T-helper 1 cell (primary cell): ENCODE results near the gene ARHGAP27.

Experiments used
- DNase-seq, 5 donors: peaks; one replicate each; pipeline ENCODE4 v3.0.0-alpha.2; 2012 to 2020

The ARHGAP27 gene

DNA sequence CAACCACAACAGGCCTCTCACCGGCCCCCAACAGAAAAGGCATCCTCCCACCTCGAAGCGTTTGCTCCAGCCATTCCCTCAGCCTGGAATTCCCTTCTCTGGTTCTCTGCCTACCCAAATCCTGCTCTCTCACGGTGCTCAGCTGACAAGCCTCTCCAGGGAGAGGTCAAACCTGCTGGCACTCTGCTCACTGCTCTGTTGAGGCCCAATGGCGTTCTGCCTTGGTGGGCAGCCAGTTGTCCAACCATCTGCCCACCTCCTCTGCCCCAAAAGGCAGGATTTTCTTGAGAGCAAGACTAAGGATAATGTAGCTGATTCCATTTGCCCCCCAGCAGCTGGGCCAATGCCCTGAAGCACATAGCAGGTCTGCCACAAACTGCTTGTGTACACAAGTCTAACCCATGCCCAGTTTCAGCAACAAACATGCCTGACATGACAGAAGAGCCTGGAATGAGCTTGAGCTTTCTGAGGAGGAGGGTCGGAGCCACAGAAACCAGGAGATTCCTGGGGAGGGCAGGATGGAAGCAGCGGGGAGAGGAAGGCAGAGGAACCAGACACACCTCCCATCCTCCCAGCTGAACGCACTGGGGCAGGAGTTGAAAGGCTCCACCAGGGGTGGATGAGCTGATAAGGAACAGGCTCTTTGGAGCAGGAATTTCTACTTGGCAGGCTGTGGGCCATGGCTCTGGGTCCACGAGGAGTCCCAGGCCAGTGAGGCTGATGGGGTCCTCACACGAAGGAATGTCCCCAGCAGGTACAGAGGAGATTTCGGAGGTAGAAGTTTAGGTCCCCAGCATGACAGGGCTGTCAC is 23.9 kb downstream of the ARHGAP27 start:
- no peak for DNase-seq

DNA sequence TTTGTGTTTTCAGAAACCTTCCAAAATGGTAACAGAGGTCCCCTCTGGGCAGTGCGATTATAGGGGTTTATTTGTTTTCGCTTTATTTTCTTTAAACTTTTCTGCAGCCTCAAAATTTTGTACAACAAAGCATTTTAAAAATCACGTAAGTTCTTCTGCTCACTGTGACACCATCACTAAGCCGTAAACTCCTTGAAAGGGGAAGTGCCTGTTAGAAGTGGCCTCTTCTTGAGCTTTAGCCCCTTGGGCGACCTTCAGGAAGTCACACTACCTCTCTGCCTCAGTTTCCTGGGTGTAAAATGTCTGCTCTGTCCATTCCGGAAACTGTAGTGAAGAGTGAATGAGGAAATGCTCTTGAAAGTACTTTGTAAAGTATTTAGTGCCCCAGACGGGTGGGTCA is 26.6 kb downstream of the ARHGAP27 start:
- no peak for DNase-seq

DNA sequence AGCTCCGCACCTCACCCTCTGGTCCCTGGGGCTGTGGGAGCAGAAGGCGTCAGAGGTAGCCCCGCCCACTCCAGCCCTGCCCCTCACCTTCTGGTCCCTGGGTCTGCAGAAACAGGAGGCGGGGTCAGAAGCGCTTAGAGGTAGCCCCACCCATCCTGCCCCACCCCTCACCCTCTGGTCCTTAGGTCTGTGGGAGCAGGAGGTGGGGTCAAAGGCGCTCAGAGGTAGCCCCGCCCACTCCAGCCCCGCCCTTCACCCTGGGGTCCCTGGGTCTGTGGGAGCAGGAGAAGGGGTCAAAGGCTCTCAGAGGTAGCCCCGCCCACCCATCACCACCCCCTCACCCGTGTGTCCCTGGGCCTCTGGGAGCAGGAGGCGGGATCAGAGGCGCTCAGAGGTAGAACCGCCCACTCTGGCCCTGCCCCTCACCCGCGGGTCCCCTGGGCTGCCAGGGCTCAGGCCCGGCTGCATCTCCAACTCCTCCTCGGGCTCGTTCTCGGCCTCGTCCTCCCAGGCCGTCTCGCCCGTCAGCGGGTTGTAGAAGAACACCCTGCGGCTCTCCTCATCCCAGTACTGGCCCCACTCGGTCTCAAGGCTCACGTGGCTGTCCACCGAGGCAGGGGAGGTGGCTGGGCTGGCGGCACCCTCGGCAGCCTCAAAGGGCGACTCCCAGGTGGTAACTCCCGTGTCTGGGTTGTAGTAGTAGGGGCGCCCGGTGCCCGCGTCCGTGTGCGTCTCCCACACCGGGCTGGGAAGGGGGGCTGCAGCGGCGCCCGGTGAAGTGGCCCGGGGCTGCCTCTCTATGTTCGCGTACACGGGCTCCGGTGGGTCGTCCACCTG is 27.2 kb downstream of the ARHGAP27 start:
- DNase-seq: no peak

- DNase-seq: no peak
These were observed 27.8 kb downstream of the ARHGAP27 start for GRCh38 chr17:45404870-45405249.

DNA sequence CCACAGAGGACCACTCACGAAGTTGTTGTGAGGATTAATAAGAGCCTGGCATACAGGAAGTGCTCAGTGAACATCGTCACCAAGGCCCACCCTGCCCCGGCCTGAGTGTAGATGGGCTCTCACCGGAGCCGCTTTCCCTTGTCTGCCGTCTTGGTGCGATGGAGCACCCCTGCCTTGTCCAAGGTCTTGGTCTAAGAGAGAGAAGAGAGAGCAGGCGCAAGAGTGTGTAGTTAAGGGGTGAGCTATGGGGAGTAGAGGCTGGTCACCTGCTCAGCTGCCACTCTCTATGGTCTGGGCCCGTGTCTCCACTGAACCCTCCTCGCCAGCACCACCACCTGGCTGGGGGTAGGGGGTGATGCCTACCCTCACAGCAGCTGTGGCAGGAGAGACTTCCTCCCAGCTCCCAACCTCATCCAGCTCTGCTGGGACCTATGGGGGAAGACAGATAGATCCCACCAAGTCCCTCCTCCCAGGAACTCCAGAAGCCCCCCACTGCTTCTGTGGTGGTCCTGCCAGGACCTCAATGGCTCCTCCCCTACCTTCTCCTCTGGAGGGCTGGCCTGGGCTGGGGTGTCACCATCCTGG is 28.7 kb downstream of the ARHGAP27 start:
- no peak for DNase-seq

DNA sequence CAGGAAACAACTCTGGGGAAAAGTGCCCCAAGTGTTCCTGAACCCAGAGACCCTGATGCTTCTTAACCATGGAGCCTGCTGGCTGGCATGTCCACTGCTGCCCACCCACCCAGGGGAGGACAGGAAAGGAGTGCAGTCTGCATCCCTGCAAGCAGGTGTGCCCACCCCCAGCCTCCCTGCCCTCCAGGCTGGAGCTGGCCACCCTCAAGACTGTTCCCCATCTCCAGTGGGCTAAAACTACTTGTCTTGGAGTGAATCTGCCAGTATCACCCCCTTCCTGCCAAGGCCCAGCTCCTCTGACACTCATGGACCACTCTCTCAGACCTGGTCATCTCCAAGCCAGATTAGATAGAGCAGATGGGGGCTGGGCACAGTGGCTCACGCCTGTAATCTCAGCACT is 29.8 kb downstream of the ARHGAP27 start:
- DNase-seq: no peak

DNA sequence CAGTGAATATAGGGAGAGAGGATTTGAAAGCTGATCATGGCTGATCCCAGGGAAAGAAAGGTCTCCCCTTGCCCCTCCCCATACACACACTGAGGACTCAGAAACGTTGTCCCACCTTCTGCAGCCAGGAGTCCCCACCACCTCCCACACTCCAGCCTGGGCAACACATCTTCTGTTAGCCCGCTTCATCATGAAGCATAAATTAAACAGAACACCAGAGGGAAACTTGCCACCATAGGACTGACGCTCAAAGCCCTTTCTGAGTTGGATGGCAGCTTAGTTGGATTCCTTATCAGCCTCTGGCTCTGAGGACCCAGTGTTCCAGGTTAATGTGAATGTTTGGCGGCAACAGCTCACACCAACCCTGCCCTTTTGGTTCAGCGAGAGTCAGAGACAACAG is 33.9 kb downstream of the ARHGAP27 start:
- no peak for DNase-seq

DNA sequence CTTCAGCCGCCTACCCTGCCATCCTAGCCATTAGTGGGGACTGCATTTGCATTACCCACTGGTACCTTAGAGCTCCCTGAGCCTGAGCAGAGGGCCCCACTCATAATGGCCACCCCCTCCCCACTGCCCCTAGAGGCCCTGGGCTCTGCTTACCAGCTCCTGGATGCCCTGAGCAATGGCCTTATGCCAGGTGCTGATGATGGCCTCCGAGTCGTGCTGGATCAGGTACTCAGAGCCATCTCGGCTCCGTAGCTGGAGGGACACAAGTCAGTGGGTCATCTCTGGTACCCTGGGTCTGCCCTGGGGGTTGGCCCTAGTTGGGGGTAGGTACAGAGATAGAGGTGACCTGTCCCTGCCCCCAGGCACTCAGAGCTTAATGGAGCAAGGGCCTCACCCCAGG is 34.9 kb downstream of the ARHGAP27 start:
- no peak for DNase-seq

DNA sequence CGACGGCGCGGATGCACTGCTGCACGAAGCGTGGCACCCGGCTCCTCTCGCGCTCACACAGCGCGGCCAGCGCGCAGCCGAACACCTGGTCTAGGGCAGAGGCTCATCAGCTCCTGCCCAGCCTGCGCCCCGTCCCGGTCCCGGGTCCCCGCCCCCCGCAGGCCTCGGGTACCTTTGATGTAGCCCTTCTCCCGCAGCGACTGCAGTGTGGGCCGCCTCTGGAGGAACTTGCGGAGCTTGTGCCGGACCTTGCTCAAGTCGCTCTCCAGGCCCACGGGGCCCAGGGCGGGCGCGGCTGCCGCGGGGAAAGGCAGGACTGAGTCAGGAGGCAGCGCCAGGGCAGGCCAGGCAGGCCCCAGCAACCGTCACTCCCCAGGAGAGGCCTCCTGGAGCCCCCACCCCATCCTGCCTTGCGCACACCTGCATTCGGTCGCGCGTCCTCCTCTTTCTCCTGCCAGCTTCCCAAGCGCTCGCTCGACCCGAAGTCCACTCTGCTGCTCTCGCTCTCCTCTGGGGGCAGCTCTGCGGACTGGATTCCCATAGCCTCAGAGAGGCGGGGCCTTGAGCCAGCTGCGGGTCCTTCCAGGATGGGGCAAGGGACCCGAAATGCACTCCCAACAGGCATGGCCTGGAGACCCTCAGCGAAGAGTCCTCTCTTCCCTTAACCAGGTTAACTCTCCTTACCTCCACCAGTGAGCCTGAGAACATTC is 36.0 kb downstream of the ARHGAP27 start:
- DNase-seq: no peak

- DNase-seq: no peak
These were observed 36.9 kb downstream of the ARHGAP27 start for GRCh38 chr17:45395569-45396415.

GRCh38 chr17:45394913-45395568 is 37.6 kb downstream of the ARHGAP27 start:
- DNase-seq: peak in 2 of 5 donors; percentile 25 to 27

GRCh38 chr17:45394564-45394912 is 38.1 kb downstream of the ARHGAP27 start:
- no peak for DNase-seq

- no peak for DNase-seq
These were observed 38.6 kb downstream of the ARHGAP27 start for GRCh38 chr17:45394091-45394490.

DNA sequence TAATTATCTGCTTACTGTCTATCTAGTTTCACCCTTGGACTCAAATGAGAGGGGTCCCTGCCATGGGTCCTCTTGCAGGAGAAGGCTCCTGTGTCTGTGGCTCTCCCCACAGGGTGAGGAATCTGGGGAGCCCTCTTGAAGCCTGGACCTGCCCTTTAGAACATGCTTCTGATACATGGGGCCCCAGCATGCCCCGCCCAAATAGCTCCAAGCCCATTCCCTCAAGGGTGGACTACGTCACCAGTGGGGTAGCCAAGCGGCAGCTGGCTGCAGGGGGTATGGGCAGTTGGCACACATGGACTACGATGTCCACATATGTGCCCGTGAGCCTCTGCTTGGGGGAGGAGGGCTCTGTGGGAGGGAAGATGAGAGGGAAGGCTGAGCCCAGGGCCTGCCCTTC is 39.3 kb downstream of the ARHGAP27 start:
- DNase-seq: no peak

DNA sequence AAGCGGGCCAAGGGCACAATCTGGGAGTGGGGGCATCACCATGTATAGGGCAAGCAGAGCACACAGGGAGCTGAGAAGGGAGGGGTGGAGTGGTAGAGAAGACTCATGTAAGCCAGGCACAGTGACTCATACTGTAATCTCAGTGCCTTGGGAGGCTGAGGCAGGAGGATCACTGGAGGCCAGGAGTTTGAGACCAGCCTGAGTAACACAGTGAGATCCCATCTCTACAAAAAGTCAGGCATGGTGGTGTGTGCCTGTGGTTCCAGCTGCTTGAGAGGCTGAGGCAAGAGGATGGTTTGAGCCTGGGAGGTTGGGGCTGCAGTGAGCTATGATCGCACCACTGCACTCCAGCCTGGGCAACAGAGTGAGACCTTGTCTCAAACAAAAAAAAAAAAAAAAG is 40.8 kb downstream of the ARHGAP27 start:
- DNase-seq: no peak

- DNase-seq: no peak
These were observed 41.4 kb downstream of the ARHGAP27 start for GRCh38 chr17:45391291-45391690.

GRCh38 chr17:45389354-45389753 is 43.3 kb downstream of the ARHGAP27 start:
- DNase-seq: no peak

GRCh38 chr17:45388604-45389325 is 43.9 kb downstream of the ARHGAP27 start:
- peak in 1 of 5 donors; percentile 25 for DNase-seq

- no peak for DNase-seq
These were observed 44.9 kb downstream of the ARHGAP27 start for GRCh38 chr17:45387739-45388138.

DNA sequence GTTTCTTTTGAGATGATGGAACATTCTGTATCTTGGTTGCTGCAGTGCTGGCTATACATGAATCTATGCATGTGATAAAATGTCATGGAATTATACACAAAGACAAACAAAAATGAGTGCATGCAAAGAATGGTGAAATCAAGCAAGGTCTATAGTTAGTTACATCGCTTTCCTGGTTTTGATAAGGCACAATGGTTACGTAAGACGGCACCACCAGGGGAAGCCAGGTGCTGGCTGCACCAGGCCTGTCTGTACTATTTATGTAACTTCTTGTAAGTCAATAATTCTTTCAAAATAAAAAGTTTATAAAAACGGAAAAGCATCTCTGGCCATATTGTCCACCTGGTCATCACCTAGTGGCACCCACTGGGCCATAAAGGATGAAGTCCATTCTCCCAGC is 46.5 kb downstream of the ARHGAP27 start:
- DNase-seq: no peak
